22Rv1 (cell line): ENCODE measurements around the gene BOLA1.

Experiments
- ZFX ChIP-seq: fragments of 450-650 bp; IDR thresholded peaks from 2 replicates; pipeline ENCODE4 v1.6.1; 2017; ENCODE audit warnings: antibody characterized with exemption, borderline replicate concordance
- TF ChIP-seq, protein P1 (sequence below): fragments of 450-650 bp; IDR thresholded peaks from 2 replicates; pipeline ENCODE4 v1.5.1; 2017; ENCODE audit warnings: mild to moderate bottlenecking

DNA sequence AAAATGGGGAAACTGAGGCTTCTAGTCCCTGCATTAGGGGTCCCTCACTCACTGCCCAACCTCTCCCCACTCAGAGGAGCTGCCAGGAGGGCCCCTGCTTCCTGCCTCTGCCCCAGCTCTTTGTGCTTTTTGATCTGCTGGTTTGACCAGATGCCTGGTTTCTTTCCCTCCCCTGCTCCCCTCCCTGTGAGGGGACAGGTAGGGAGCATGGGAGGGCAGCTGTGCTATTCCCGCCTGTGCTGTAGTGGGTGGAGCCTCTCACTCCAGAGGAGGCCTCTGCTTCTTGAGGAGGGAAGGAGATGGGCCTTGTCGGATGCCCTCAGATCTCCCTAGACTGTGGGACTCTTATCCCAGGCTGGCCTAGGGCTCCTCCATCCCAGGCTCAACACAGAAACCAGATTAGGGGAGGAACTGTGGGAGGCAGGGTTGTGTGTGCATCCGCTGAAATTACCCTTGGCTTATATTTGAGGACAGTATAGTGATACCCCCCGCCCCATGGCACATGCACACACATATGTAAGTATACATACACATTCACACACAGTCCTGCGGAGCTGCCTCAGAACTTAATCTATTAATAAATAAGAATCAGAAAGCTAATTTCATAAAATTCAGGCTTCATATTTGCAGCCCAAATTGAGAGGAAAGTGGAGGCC lies 4.6 kb downstream of the BOLA1 start:
- TF ChIP-seq, protein P1, sequence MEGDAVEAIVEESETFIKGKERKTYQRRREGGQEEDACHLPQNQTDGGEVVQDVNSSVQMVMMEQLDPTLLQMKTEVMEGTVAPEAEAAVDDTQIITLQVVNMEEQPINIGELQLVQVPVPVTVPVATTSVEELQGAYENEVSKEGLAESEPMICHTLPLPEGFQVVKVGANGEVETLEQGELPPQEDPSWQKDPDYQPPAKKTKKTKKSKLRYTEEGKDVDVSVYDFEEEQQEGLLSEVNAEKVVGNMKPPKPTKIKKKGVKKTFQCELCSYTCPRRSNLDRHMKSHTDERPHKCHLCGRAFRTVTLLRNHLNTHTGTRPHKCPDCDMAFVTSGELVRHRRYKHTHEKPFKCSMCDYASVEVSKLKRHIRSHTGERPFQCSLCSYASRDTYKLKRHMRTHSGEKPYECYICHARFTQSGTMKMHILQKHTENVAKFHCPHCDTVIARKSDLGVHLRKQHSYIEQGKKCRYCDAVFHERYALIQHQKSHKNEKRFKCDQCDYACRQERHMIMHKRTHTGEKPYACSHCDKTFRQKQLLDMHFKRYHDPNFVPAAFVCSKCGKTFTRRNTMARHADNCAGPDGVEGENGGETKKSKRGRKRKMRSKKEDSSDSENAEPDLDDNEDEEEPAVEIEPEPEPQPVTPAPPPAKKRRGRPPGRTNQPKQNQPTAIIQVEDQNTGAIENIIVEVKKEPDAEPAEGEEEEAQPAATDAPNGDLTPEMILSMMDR = no peak
- TF ChIP-seq ZFX = no peak
